Left ventricle myocardium inferior (tissue), 1 donor: ENCODE results near the gene DNPH1. TPM values are rescaled to one million over a fixed set of nuclear protein-coding genes. Genes with fewer than 3 reads are reported as not detected.

Experiments used
- DNase-seq: peaks from one replicate; pipeline ENCODE4 v3.0.0-alpha.2; 2020
- H3K27ac ChIP-seq: fragments of 200-600 bp; replicated peaks from 2 replicates; pipeline ENCODE4 v1.8.0; 2021
- H3K27me3 ChIP-seq: fragments of 200-600 bp; 2 replicates; pipeline ENCODE4 v1.8.0; 2021; ENCODE audit warnings: low read depth
- H3K36me3 ChIP-seq: fragments of 200-600 bp; 2 replicates; pipeline ENCODE4 v1.8.0; 2021
- H3K4me1 ChIP-seq: fragments of 200-600 bp; 2 replicates; pipeline ENCODE4 v1.8.0; 2021
- H3K4me3 ChIP-seq: fragments of 200-600 bp; 2 replicates; pipeline ENCODE4 v1.8.0; 2021; ENCODE audit warnings: mild to moderate bottlenecking, moderate library complexity
- H3K9me3 ChIP-seq: fragments of 200-600 bp; replicated peaks from 2 replicates; pipeline ENCODE4 v1.8.0; 2021
- CTCF ChIP-seq: fragments of 200-600 bp; IDR thresholded peaks from 2 replicates; pipeline ENCODE4 v1.8.0; 2021; ENCODE audit warnings: antibody characterized with exemption, mild to moderate bottlenecking, borderline replicate concordance
- intact Hi-C: fragments of 100-400 bp; cut with micrococcal nuclease; formaldehyde crosslinking; loops from one replicate; pipeline ENCODE4 v1.11.0; 2022
- total RNA-seq: library from RNA; stranded (reverse); fragmentation: NEBNext Ultra II Directional; extraction: Animal tissue kit (Norgen Biotek cat#: 25700); gene quantifications from one replicate; pipeline ENCODE4 v1.2.1, GENCODE V29; 2021
- donor health status: DM: no; HTN: yes; CAD: no; lungs with severe emphysema.

Gene DNPH1
- total RNA-seq, 1 donor from 2014 or later: 27.7 TPM

- Histone ChIP-seq H3K9me3 (no peaks in the 10 kb centered on the region), H3K27me3 (no peaks in the 10 kb centered on the region), H3K36me3 (peaks cover 58% of the 10 kb centered on the region), H3K4me3 (no peak overlapping the region), H3K27ac (no peak overlapping the region), H3K4me1 (no peaks in the 10 kb centered on the region)
- DNase-seq: no peak
- intact Hi-C loops: no loop called here
- no peak for TF ChIP-seq CTCF
Measured at GRCh38 chr6:43203029-43203717, 26.1 kb downstream of the DNPH1 start.

DNA sequence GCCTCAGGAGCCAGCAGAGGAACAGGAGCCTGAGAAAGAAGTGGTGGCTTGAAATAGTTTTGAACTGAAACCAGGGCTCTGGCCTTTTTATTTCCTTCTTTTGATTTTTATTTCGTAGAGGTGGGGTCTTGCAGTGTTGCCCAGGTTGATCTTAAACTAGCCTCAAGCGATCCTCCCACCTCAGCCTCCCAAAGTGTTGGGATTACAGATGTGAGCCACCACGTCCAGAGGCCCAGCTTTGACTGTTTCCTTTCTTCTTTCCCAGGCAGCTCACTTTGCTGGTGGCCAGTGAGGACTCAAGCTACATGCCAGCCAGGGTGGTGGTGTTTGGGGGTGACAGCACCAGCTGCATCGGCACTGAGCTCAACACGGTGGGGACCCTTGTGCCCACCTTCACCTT lies 26.8 kb downstream of the DNPH1 start:
- DNase-seq: no peak
- no peak for TF ChIP-seq CTCF
- peaks cover 66% of the 10 kb centered on the region for H3K36me3 ChIP-seq
- no peaks in the 10 kb centered on the region for H3K4me1 ChIP-seq
- no peaks in the 10 kb centered on the region for H3K27me3 ChIP-seq
- no peaks in the 10 kb centered on the region for H3K9me3 ChIP-seq
- no peak overlapping the region for H3K27ac ChIP-seq
- H3K4me3 ChIP-seq: no peak overlapping the region
- intact Hi-C loops: no loop called here

- H3K27ac ChIP-seq: no peak overlapping the region
- TF ChIP-seq CTCF: no peak
- intact Hi-C loops: no loop called here
- H3K4me1 ChIP-seq: no peaks in the 10 kb centered on the region
- H3K27me3 ChIP-seq: no peaks in the 10 kb centered on the region
- no peaks in the 10 kb centered on the region for H3K9me3 ChIP-seq
- DNase-seq: no peak
- H3K36me3 ChIP-seq: peaks cover 69% of the 10 kb centered on the region
- H3K4me3 ChIP-seq: no peak overlapping the region
Measured at GRCh38 chr6:43200541-43200940, 28.7 kb downstream of the DNPH1 start.

DNA sequence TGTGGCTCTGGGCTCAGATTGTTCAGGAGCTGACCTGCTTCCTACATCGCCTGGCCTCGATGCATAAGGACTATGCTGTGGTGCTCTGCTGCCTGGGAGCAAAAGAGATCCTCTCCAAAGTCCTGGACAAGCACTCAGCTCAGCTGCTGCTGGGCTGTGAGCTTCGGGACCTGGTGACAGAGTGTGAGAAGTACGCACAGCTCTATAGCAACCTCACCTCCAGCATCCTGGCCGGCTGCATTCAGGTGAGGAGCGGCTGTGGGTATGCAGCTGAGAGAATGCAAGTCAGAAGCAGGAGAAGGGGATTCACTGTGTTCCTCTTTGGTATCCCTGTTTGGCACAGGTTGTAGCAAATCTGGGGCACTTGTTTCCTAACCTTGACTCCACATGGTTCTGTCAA lies 29.4 kb downstream of the DNPH1 start:
- Histone ChIP-seq H3K36me3 (peaks cover 65% of the 10 kb centered on the region), H3K4me1 (no peaks in the 10 kb centered on the region), H3K27ac (no peak overlapping the region), H3K4me3 (no peak overlapping the region), H3K27me3 (no peaks in the 10 kb centered on the region), H3K9me3 (no peaks in the 10 kb centered on the region)
- intact Hi-C loops: no loop called here
- TF ChIP-seq CTCF: no peak
- no peak for DNase-seq

GRCh38 chr6:43196337-43196736 lies 32.9 kb downstream of the DNPH1 start:
- H3K36me3 ChIP-seq: peaks cover 82% of the 10 kb centered on the region
- H3K9me3 ChIP-seq: no peaks in the 10 kb centered on the region
- intact Hi-C loops: no loop called here
- H3K4me3 ChIP-seq: no peak overlapping the region
- DNase-seq: no peak
- H3K27me3 ChIP-seq: no peaks in the 10 kb centered on the region
- H3K4me1 ChIP-seq: no peaks in the 10 kb centered on the region
- no peak for TF ChIP-seq CTCF
- H3K27ac ChIP-seq: no peak overlapping the region
